ENCODE results near the gene CDC14B.

The CDC14B gene

DNA sequence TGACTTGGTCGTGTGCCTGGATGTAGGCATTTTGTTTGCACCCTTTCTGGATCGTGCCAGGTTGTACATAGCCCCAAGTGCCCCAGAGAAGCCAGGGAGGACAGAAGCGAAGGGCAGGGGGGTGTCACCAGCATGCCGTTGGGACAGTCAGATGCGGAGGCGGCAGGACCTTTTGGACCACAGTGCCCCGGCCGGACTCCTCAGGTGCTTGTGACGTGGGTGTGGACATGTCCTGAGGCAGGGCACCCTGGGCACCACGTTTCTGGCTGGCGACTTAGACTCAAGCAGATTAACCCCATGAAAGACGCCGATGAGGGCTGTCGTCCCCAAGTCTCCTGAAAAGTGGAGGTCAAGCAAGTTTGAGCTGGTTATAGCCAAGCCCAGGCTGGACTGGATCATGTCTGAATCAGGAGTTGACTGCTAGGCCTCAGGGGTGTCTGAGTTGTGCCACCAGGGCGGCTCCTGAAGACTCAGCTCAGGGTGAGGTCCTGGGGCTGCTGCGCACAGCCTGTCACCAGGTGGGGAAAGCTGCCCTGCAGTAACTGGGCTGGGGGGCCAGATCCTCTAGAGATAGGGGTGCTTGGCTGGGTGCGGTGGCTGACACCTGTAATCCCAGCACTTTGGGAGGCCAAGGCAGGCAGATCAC is 127.6 kb downstream of the CDC14B start:
- TF ChIP-seq, protein P1, sequence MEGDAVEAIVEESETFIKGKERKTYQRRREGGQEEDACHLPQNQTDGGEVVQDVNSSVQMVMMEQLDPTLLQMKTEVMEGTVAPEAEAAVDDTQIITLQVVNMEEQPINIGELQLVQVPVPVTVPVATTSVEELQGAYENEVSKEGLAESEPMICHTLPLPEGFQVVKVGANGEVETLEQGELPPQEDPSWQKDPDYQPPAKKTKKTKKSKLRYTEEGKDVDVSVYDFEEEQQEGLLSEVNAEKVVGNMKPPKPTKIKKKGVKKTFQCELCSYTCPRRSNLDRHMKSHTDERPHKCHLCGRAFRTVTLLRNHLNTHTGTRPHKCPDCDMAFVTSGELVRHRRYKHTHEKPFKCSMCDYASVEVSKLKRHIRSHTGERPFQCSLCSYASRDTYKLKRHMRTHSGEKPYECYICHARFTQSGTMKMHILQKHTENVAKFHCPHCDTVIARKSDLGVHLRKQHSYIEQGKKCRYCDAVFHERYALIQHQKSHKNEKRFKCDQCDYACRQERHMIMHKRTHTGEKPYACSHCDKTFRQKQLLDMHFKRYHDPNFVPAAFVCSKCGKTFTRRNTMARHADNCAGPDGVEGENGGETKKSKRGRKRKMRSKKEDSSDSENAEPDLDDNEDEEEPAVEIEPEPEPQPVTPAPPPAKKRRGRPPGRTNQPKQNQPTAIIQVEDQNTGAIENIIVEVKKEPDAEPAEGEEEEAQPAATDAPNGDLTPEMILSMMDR (IDR thresholded peaks at IDR 0.05; ENCODE audit: low read length, missing control alignments) = no peak
- no peak for DNase-seq (ENCODE audit: low read depth)

DNA sequence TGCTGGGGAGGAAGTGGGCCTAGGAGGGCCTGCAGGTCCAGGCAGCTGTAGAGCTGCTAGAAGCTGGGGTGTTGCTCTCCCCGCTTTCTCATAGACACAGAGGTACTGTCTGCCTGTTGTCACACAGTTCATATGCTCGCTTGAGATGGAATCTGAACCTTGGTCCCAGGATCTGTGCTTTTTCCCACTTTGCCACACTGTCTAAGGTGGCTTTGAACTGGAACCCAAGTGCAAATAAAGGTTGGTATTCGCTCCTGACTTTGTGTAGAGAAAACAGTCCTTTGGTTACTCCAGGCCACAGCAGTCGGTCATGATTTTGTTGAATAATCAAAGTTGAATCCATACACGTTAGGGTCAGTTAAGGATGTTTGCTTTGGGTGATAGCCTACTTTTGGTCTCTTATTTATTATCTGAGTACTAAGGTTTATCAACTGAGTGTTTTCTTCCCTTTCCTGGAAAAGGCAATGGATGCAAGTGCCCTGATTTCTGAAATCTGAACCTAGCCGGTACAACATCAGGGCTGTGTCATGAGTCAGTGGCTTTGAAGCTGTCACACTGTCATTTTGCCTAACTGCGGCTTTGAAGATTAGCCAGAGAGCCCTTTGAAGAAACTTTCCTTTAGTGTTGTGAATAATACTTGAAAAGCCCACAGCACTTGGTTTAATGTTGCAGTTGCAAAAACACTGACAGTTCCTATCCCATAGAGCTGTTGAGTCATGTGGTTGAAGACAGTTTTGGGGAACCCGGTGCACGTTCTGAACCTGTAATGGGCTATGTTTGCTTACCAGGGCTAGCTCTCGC is 128.4 kb downstream of the CDC14B start:
- no peak overlapping the region for H3K4me3 ChIP-seq (replicated peaks; ENCODE audit: low read depth, low read length)
- DNase-seq (ENCODE audit: low read depth) = peak; percentile 16
- TF ChIP-seq, protein P1 (IDR thresholded peaks at IDR 0.05; ENCODE audit: low read length, missing control alignments) = no peak

More for the DNA sequence above, 127.6 kb downstream of the CDC14B start:
- H3K4me3 ChIP-seq (replicated peaks; ENCODE audit: low read depth, low read length) = no peak overlapping the region

DNA sequence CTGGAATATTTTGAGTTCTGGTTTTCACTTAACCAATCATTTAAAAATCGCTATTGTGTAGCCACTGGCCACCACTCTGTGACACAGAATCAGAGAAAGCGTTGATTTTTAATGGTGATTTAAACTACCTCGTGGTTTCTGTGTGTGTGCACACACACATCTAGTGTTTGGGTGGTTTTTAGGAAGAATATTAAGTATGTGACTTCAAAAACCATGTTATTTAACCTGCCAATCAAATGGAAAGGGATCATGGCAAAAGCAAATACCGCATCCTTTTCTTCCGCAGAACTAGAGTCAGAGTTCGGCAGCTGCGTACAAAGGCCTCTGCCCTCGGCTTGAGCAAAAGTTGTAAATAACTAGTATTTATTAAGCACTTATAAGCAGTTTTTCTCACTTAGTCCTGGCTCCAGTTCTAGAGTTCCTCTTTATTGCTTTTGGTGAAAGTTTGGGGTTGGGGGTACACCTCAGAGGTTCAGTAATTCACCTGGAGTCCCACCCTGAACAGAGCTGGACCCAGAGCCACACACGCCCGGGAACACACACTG is 129.0 kb downstream of the CDC14B start:
- TF ChIP-seq, protein P1 (IDR thresholded peaks at IDR 0.05; ENCODE audit: low read length, missing control alignments) = no peak
- DNase-seq (ENCODE audit: low read depth) = no peak
- no peak overlapping the region for H3K4me3 ChIP-seq (replicated peaks; ENCODE audit: low read depth, low read length)

GRCh38 chr9:96489482-96489979 is 130.1 kb downstream of the CDC14B start:
- TF ChIP-seq, protein P1 (IDR thresholded peaks at IDR 0.05; ENCODE audit: low read length, missing control alignments) = no peak
- DNase-seq (ENCODE audit: low read depth) = no peak
- no peak overlapping the region for H3K4me3 ChIP-seq (replicated peaks; ENCODE audit: low read depth, low read length)

DNA sequence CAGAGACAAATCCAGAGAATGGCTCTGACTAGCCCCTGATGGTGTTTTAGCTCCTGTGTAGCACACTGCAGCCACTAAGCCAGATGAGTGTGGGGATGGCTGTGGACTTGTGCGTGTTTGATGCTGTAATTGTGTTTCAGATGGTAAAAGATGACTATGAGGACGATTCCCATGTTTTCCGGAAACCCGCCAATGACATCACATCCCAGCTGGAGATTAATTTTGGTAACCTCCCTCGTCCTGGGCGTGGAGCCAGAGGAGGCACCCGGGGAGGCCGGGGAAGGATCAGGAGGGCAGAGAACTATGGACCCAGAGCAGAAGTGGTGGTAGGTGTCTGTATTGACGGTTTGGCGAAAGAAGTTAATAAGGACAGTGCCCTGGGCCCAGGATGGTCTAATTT is 131.7 kb downstream of the CDC14B start:
- no peak overlapping the region for H3K4me3 ChIP-seq (replicated peaks; ENCODE audit: low read depth, low read length)
- DNase-seq (ENCODE audit: low read depth) = peak; percentile 71
- TF ChIP-seq, protein P1 (IDR thresholded peaks at IDR 0.05; ENCODE audit: low read length, missing control alignments) = no peak

DNA sequence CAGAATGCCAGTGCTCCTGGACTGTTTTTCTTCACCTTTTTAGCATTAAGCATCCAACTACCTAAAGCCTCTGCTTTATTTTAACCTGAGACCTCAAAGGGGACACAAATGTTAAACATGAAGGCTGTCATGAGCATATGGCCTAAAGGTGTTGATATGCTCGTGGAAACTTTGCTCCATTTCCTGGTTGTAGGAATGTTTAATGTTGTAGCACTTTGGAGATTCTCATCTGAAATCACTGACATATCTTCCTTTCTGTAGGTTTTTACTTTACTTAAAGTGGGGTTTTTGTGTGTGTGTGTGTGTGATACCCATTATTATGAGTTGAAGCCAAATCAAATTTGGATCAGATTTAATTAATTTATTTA is 132.6 kb downstream of the CDC14B start:
- DNase-seq (ENCODE audit: low read depth) = no peak
- no peak overlapping the region for H3K4me3 ChIP-seq (replicated peaks; ENCODE audit: low read depth, low read length)
- TF ChIP-seq, protein P1 (IDR thresholded peaks at IDR 0.05; ENCODE audit: low read length, missing control alignments) = no peak

Measured in fibroblast of pulmonary artery (primary cell).